Stimulated activated CD4-positive, alpha-beta T cell treated with anti-CD3 and anti-CD28 coated beads, Interleukin-1b, Interleukin-23, amount 100 ng/mL, for 1 hour (primary cell): ENCODE results near the gene SMCO1.
A peak's percentile ranks its signal among the peaks of the same experiment; 100 is the strongest.
"Not testable (repeated sequence)": the region's sequence is repeated elsewhere in the genome, so short reads cannot be mapped to it uniquely, and the experiment has no call there.

Experiments used
- DNase-seq, 2 donors: peaks; one replicate each; pipeline ENCODE4 v3.0.0-alpha.2; 2020; ENCODE audit warnings: low read depth in 2 of 2

Gene SMCO1

DNA sequence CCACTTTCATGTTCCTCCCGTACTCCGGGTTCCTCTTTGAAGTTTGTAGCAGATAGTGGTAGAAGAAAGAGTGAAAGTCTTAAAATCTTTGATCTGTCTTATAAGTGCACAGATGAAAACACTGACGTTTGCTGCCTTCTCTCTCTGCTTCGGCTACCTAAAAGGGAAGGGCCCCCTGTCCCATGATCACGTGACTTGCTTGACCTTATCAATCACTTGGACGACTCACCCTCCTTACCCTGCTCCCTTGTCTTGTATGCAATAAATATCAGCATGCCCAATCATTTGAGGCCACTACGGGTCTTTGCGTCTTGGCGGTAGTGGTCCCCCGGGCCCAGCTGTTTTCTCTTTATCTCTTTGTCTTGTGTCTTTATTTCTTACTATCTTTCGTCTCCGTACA lies 6.1 kb upstream of the SMCO1 start:
- not testable (repeated sequence) for DNase-seq

DNA sequence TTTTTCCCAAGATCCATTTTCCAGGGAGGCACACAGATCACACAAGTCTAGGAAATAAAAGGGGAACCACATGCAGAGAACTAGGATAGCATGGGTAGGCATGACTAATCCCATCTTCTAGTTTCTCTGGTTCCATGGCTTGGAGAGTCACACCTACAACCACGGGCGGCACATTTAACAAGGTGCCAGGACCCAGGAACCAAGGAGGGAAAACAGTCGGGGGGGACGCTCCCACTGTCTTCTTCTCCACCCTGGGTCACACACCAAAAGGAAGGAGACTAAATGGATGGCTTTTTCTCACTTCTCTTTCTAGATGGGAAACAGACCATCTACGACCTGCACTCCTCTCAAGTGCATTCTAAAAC lies 4.6 kb upstream of the SMCO1 start:
- DNase-seq, result no peak

DNA sequence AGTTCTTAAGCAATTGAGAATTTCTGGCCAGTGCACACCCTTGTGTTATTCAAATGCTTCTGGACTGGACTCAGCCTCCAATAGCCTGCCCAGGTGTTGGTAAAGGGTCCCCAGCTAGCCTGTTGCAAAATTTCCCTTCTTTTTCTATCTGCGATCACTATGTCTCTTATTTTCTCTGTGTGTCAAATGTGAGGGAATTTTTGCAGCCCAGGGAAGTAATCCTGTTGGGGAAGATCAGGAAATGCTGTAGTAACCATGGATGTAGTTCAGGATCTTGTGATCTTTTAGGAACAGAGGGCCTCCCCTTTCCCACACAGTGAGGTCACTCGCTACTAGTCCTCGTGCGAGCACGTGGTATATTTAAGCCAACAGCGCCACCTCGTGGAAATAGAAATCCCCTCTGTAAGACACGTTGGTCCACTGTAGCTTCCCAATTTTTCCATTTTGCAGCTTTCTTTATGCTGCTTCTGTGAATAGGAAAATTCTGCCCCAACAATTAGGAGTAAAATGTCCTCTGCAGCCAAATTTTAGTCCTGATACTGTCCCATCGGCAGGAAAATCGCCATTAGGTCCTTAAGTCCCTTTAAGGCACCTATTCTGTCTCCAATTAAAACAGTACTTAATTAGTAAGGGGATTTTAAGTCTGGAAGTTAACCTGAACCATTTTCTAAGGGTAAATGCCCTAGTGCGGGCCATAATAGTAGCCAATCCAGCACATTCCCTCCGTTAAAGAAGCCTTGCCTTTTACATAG lies 4.0 kb upstream of the SMCO1 start:
- DNase-seq, result no peak

DNA sequence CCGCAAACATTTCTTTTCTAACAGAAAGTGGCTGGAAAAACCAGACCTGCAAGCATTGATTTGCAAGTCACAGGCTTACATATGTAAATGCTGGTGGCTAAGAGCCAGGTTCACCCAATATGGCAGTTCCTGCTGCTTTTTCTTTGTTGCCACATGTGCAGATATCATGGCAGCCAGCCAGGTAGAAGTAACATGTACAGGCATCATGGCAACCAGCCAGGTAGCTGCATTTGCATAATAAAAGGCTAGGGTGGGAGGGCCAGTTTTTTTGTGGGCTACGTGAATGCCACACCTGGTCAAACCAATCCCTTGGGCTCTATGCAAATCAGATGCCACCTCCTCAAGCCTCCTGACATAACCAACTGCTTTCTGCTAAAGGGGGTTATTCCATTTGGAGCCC lies 2.8 kb upstream of the SMCO1 start:
- no peak for DNase-seq

DNA sequence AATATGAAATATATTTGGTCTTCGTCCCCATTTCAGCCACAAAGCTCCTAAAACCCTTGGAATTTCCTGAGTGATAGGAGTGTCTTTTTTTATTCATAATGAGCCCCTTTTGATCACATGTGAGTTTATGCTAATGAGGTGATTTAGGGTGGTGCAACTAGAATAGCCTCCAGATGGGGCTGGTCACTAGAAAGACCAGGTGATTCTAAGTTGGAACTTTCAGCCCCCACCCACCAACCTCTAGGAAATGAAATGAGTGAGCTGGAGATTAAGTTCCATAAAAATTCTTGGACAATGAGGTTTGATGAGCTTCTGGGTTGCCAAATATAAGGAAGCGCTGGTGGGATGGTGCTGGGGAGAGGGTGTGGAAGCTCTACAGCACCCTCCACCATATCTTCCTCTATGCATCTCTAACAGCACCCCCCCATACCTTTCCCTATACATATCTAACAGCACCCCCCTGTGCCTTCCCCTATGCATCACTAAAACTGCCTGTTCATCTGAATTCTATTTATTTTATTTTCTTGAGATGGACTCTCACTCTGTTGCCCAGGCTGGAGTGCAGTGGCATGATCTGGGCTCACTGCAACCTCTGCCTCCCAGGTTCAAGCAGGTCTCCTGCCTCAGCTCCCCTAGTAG lies 2.1 kb upstream of the SMCO1 start:
- DNase-seq, result no peak

DNA sequence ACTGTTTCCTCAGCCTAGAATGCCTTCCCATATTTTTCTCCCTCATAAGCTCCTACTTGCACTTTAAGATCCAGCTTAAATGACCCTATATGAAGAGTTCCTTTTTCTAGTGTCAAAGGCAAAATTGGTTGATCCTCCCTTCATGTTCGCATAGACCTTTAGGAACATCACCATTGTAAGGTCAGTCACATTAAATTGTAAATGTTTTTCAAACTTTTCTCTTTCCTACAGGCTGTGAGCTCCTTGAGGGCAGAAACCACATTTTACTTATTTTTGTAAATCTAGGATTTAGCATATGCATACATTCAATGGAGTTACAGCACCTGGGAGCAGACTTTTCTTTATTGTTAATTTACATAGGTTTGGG lies 813 bp downstream of the SMCO1 start:
- no peak for DNase-seq

DNA sequence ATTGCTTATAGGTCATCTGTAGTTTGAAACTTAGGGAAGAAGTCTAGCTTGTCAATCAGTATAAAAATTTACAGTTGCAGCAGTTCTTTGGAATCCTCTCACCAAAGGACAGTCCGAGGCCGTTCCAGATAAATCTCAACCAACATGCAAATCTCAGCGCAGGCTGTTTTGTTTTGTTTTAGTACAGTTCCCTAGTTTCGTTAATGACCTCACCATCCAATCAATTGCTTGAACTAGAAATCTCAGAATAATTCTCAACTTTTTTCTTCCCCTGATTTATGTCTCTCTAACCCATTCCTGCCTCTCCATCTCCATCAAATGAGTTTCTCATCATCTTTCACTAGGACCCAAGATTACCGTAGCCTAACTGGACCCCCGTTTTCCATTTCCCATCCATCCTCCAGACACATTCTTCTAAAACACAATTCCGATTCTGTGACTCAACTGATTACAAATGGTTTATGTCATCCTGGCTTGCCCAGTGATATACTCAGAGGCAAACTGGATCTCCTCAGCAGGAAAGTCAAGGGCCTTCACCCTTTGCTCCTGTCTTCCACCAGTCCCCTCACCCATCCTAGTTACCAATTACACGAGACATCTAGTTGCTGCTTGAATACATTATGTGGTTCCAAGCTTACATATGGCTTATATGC lies 1.3 kb downstream of the SMCO1 start:
- DNase-seq, result no peak

DNA sequence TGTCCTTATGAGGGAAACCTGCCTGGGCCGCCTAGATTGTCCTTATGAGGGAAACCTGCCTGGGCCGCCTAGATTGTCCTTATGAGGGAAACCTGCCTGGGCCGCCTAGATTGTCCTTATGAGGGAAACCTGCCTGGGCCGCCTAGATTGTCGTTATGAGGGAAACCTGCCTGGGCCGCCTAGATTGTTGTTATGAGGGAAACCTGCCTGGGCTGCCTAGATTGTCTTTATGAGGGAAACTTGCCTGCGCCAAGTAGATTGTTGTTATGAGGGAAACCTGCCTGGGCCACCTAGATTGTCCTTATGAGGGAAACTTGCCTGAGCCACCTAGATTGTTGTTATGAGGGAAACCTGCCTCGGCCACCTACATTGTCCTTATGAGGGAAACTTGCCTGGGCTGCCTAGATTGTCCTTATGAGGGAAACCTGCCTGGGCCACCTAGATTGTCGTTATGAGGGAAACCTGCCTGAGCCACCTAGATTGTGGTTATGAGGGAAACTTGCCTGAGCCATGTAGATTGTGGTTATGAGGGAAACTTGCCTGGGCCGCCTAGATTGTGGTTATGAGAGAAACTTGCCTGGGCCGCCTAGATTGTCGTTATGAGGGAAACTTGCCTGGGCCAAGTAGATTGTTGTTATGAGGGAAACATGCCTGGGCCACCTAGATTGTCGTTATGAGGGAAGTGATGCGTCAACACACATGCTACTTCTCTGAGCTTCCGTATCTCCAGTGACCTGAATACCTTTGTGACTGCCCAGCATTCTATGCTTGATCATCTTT lies 3.3 kb downstream of the SMCO1 start:
- DNase-seq, result not testable (repeated sequence)

DNA sequence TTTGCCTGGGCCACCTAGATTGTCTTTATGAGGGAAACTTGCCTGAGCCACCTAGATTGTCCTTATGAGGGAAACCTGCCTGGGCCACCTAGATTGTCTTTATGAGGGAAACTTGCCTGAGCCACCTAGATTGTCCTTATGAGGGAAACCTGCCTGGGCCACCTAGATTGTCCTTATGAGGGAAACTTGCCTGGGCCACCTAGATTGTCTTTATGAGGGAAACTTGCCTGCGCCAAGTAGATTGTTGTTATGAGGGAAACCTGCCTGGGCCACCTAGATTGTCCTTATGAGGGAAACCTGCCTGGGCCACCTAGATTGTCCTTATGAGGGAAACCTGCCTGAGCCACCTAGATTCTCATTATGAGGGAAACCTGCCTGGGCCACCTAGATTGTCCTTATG lies 4.0 kb downstream of the SMCO1 start:
- DNase-seq, result not testable (repeated sequence)

DNA sequence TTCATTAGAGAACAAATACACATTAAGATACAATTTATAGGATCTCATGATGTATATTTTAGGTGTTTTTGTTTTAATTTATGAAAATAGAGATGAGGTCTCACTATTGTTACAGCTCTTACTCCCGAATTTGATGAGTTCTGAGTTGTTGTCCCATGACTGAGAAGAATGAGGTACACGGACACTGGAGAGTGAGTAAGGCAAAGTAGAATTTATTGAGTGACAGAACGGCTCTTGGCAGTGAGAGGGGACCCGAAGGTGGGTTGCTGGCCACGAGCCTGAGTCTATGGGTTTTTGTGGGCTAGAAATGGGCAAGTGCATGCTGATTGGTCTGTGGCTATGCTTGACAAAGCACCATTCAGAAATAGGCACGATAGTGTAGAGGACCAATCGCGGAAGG lies 8.5 kb downstream of the SMCO1 start:
- no peak for DNase-seq

DNA sequence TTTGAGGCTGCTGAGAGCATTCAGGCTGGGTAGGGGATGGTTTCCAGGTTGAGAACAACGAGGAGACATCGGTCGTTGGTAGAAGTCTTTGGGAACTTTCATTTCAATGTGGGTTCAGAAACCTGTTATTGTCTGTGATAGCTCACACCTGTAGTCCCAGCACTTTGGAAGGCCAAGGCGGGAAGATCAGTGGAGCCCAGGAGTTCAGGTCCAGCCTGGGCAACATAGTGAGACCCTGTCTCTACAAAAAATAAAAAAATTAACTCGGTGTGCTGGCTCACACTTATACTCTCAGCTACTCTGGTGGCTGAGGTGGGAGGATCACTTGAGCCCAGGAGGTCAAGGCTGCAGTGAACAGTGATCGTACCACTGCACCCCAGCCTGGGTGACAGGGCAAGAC lies 10.6 kb downstream of the SMCO1 start:
- no peak for DNase-seq

DNA sequence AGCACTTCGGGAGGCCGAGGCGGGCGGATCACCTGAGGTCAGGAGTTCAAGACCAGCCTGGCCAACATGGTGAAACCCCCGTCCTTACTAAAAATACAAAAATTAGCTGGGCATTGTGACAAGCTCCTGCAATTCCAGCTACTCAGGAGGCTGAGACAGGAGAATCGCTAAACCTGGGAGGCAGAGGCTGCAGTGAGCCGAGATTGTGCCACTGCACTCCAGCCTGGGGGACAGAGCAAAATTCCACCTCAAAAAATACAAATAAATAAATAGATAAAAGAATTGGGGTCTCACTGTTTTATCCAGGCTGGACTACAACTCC lies 11.1 kb downstream of the SMCO1 start:
- not testable (repeated sequence) for DNase-seq

DNA sequence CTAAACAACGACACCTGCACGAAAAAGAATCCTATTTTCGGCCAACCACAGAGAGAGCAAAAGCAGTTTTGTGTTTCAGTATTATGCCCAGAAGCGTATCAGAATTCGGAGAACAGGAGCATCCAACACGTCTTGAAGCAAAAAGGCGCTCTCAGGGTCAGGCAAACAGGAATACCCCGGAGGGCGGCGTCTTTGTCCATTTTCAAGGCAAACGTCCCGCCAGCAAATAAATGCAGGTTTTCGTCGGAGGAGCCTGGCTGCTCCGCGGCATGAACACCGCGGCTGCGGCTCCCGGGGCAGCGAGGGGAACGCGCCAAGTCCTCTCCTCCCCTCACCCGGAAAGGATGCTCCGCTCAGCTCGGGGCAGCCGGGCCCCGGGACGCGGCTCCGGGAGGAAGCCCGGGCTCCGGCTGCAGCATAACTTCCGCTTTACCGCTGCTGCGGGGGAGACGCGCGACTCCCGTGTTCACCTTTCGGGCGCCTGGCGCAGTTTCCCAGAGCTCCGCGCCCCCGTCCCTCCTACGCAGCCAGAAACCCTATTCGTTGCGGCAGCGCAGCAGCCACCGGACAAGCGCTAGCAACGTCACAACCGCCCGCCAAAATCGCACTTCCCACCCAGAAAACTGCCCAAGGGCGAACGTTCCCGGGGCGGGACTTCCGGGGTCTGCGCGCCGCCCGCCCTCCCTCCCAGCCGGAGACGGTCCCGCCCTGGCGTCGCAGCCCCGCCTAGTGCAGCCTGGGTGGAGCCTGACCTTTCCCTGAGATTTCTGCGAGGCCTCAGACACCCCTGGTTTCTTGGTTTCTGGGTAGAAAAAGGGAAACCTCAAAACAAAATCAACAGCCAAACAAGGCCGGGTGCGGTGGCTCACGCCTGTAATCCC lies 11.7 kb downstream of the SMCO1 start, which contains the start of gene RNF168:
Gene RNF168, minus strand, starts transcription at position 573 of the 881 bp plus-strand sequence. CDS start 595 bp downstream, outside the sequence.
- peak; percentile 70 to 89 for DNase-seq

DNA sequence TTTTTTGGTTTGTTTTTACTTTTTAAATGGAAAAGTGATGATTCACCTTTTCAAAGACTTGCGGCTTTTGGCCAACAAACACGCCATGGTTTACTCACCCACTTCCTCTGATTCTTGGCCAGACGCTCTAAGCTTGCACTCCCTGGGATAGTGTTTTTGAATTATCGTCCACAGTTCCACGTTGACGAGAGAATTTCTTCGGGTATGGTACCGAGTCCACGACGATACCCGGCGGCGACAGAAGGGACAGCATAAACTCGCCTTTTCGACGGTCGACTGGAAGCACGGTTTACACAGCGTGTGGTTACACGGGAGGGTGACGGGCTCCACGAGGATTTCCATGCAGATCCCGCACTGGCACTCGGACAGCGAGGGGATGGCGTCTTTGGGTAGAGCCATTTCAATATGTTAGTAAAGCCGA lies 12.4 kb downstream of the SMCO1 start:
- DNase-seq, result peak; percentile 13 to 29

DNA sequence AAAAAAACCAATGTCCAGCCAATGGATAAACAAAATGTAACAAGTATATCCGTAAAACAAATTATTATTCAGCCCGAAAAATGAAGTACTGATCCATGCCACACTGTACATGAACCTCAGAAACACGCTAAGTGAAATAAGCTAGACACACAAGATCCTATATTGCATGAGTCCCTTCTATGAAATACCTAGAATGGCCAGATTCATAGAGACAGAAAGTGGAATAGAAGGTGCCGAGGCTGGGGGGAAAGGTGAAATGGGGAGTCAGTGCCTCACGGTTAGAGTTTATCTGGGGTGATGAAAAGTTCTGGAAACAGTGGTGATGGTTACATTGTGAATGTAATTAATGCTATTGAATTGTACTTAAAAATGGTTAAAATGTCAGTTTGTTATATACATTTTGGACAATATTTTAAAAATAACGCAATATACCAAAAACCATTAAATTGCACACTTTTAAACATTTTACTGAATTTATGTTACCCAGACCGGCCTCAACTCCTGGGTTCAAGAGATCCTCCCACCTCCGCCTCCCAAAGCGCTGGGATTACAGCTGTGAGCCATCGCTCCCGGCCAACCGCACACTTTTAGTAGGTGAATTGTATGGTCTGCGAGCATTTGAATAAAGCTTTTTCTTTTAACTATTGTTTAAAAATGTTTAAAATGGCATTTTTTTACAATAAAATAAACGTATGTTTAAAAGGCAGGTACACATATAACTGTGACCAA lies 13.7 kb downstream of the SMCO1 start:
- no peak for DNase-seq

DNA sequence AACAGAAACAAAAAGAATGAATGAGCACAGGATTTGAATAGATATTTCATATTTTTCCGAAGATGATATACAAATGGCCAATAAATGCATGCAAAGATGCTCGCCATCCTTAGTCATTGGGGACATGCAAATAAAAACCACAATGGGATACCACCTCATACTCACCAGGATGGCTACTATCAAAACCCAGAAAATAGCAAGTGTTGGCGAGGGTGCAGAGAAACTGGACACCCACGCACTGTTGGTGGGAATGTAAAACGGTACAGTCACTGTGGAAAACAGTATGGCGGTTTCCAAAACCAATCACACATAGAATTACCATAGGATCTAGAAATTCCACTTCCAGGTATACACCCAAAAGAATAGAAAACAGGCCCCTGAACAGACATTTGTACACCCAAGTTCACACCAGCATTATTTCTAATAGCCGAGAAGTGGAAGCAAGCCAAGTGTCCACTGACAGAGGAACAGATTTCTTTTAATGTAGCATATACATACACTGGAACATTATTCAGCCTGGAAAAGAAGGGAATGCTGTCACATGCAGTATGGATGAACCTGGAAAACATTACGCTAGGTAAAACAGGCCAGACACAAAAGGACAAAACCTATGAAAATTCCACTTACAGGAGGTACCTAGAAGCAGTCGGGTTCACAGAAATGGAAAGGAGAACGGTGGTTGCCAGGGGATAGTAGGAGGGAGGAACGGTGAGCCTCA lies 15.2 kb downstream of the SMCO1 start:
- DNase-seq, result no peak

DNA sequence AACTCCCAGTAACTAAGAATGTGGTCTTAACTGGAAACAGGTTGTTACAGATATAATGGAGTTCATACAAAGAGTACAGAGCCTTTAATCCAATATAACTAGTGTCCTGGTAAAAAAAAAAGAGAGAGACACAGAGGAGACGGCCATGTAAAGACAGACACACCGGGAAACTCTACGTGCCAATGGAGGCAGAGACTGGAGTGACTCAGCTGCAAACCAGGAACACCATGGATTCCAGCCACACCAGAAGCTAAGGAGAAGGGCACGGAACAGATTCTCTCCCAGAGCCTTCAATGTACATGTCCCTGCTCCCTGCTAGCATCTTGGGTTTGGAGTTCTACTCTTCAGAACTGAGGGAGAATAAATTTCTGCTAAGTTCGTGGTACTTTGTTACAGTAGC lies 16.1 kb downstream of the SMCO1 start:
- DNase-seq, result no peak

DNA sequence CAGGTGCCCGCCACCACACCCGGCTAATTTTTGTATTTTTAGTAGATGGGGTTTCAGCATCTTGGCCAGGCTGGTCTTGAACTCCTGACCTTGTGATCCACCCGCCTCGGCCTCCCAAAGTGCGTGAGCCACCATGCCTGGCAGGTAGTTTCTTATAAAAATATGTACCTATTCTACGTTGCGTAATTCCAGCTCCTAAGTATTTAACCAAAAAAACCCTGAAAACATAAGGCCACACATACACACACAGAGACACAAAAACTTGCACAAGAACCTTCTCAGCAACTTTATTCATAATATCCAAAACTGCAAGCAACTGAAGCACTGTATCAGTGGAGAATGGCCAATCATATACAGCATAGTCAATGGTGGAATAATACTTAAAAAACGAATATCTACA lies 16.8 kb downstream of the SMCO1 start:
- DNase-seq, result no peak

DNA sequence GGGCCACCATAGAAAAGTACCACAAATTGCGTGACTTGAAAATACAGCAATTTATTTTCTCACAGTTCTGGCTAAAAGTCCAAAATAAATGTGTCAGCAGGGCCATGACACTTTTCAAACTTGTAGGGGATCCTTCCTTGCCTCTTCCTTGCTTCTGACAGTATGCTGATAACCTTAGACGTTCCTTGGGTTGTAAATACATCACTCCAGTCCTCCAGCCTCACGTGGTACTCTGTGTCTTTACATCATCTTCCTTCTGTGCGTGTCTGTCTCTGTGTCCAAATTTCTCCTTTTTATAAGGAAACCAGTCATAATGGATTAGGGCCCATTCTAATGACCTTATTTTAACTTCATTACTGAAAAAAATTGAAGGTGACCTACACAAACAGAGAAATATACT lies 19.0 kb downstream of the SMCO1 start:
- no peak for DNase-seq

DNA sequence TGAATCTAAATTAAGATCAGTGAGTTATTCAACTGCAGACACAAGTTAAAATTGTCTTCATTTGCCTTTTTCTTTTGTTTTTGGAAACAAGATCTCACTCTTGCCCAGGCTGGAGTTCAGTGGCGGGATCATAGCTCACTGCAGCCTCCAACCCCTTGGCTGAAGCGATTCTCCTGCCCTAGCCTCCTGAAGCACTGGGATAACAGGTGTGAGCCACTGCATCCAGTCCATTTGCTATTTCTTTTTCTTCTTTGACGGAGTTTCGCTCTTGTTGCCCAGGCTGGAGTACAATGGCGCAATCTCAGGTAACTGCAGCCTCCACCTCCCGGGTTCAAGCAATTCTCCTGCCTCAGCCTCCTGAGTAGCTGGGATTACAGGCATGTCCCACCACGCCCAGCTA lies 21.9 kb downstream of the SMCO1 start:
- no peak for DNase-seq
